DOHH2 (cell line): ENCODE measurements around the gene GAMT.

Experiments
- H3F3A ChIP-seq: fragments of 200-600 bp; sonication (generic), shearing (Covaris generic); 2 replicates; pipeline ENCODE4 v1.6.0; 2016; ENCODE audit warnings: antibody characterized with exemption, mild to moderate bottlenecking; ENCODE audit not compliant: control insufficient read depth, insufficient read depth
- H3K27ac ChIP-seq: fragments of 200-600 bp; sonication (generic); 2 replicates; pipeline ENCODE4 v1.5.1; 2014; ENCODE audit warnings: low read depth, mild to moderate bottlenecking, low read length, moderate library complexity
- H3K27me3 ChIP-seq: fragments of 200-600 bp; sonication (generic); 2 replicates; pipeline ENCODE4 v1.6.1; 2014; ENCODE audit warnings: mild to moderate bottlenecking, low read length, mixed read lengths; ENCODE audit not compliant: control insufficient read depth
- H3K36me3 ChIP-seq: fragments of 200-600 bp; sonication (generic); 2 replicates; pipeline ENCODE4 v1.6.1; 2014; ENCODE audit warnings: mild to moderate bottlenecking, low read length, moderate library complexity, mixed read lengths; ENCODE audit not compliant: control insufficient read depth
- H3K4me1 ChIP-seq: fragments of 200-600 bp; sonication (generic); 2 replicates; pipeline ENCODE4 v1.6.1; 2014; ENCODE audit warnings: mild to moderate bottlenecking, low read length, mixed read lengths; ENCODE audit not compliant: control insufficient read depth
- H3K4me2 ChIP-seq: fragments of 200-600 bp; sonication (generic); 2 replicates; pipeline ENCODE4 v1.6.0; 2014; ENCODE audit warnings: mild to moderate bottlenecking, low read length, moderate library complexity
- H3K4me3 ChIP-seq: fragments of 200-600 bp; sonication (generic); 2 replicates; pipeline ENCODE4 v1.5.1; 2014; ENCODE audit warnings: mild to moderate bottlenecking, low read length, mixed read lengths
- H3K79me2 ChIP-seq: fragments of 200-600 bp; sonication (generic); 2 replicates; pipeline ENCODE4 v1.6.1; 2014; ENCODE audit warnings: mild to moderate bottlenecking, low read length, mixed read lengths; ENCODE audit not compliant: control insufficient read depth
- H3K9me2 ChIP-seq: fragments of 200-600 bp; sonication (generic); replicated peaks from 2 replicates; pipeline ENCODE4 v1.6.1; 2014; ENCODE audit warnings: mild to moderate bottlenecking, low read length, mixed read lengths; ENCODE audit not compliant: control insufficient read depth
- H3K9me3 ChIP-seq: fragments of 200-600 bp; sonication (generic); 2 replicates; pipeline ENCODE4 v1.6.1; 2014; ENCODE audit warnings: antibody characterized with exemption, low read length, mixed read lengths; ENCODE audit not compliant: control insufficient read depth, insufficient read depth
- H4K20me1 ChIP-seq: fragments of 200-600 bp; sonication (generic); 2 replicates; pipeline ENCODE4 v1.6.0; 2014; ENCODE audit warnings: low read depth, mild to moderate bottlenecking, antibody characterized with exemption, low read length, moderate library complexity; ENCODE audit not compliant: control insufficient read depth, insufficient read depth
- CTCF ChIP-seq: fragments of 200-600 bp; sonication (generic); IDR thresholded peaks from one replicate; pipeline ENCODE4 v1.5.1; 2014; ENCODE audit warnings: antibody characterized with exemption, mild to moderate bottlenecking, low read depth, low read length; ENCODE audit not compliant: poor library complexity, severe bottlenecking
- EZH2phosphoT487 ChIP-seq: fragments of 200-600 bp; sonication (generic); IDR thresholded peaks from 2 replicates; pipeline ENCODE4 v1.6.1; 2017; ENCODE audit warnings: borderline replicate concordance, mild to moderate bottlenecking, antibody characterized with exemption, low read length, moderate library complexity, mixed read lengths

The GAMT gene

GRCh38 chr19:1409204-1410005 lies 8.1 kb upstream of the GAMT start:
- peaks cover 69% of the 10 kb centered on the region for H3K79me2 ChIP-seq
- H3K4me3 ChIP-seq = peak overlapping the region; percentile 86
- H3K9me2 ChIP-seq = no peaks in the 10 kb centered on the region
- TF ChIP-seq CTCF (no peak), EZH2phosphoT487 (no peak)
- H3F3A ChIP-seq = peaks cover 7% of the 10 kb centered on the region
- no peaks in the 10 kb centered on the region for H3K27me3 ChIP-seq
- peaks cover 66% of the 10 kb centered on the region for H3K36me3 ChIP-seq
- peak overlapping the region; percentile 100 for H3K4me2 ChIP-seq
- peak overlapping the region; percentile 78; the same call in 1 of the 2 replicates for H3K27ac ChIP-seq
- peaks cover 32% of the 10 kb centered on the region for H3K4me1 ChIP-seq
- peaks cover 53% of the 10 kb centered on the region for H4K20me1 ChIP-seq
- no peaks in the 10 kb centered on the region for H3K9me3 ChIP-seq

GRCh38 chr19:1408300-1409203 lies 7.2 kb upstream of the GAMT start:
- Histone ChIP-seq H4K20me1 (peaks cover 46% of the 10 kb centered on the region), H3K79me2 (peaks cover 61% of the 10 kb centered on the region), H3K27ac (peak overlapping the region; percentile 78), H3K36me3 (peaks cover 57% of the 10 kb centered on the region), H3K27me3 (no peaks in the 10 kb centered on the region), H3K4me3 (peak overlapping the region; percentile 86), H3F3A (peaks cover 9% of the 10 kb centered on the region), H3K9me2 (no peaks in the 10 kb centered on the region), H3K4me2 (peak overlapping the region; percentile 100), H3K9me3 (no peaks in the 10 kb centered on the region), H3K4me1 (peaks cover 32% of the 10 kb centered on the region)
- no peak for TF ChIP-seq EZH2phosphoT487
- no peak for TF ChIP-seq CTCF

- peaks cover 9% of the 10 kb centered on the region for H3F3A ChIP-seq
- peaks cover 40% of the 10 kb centered on the region for H4K20me1 ChIP-seq
- no peaks in the 10 kb centered on the region for H3K9me2 ChIP-seq
- H3K79me2 ChIP-seq = peaks cover 52% of the 10 kb centered on the region
- no peak for TF ChIP-seq CTCF
- TF ChIP-seq EZH2phosphoT487 = no peak
- peak within 1 kb of the TSS; percentile 100 for H3K4me2 ChIP-seq
- peaks cover 36% of the 10 kb centered on the region for H3K4me1 ChIP-seq
- H3K4me3 ChIP-seq = peak within 1 kb of the TSS; percentile 86
- H3K9me3 ChIP-seq = no peaks in the 10 kb centered on the region
- peaks cover 2% of the 10 kb centered on the region for H3K27me3 ChIP-seq
- peaks cover 49% of the 10 kb centered on the region for H3K36me3 ChIP-seq
- peak within 1 kb of the TSS; percentile 78 for H3K27ac ChIP-seq
These were observed 6.4 kb upstream of the GAMT start, which contains the start of gene DAZAP1 for GRCh38 chr19:1407528-1408299. Gene DAZAP1 (plus strand): TSS chr19:1407586. CDS start chr19:1407774, 188 bp downstream.
